Posterior cingulate gyrus (tissue), 11 donors: ENCODE results near the gene ADPRS.
A peak's percentile ranks its signal among the peaks of the same experiment; 100 is the strongest.

Experiments used
- DNase-seq, 10 donors: peaks; one replicate each; pipeline versions ENCODE4 v3.0.0 to v3.0.0-alpha.2; 2020 to 2021; ENCODE audit warnings: mixed read lengths in 3 of 10
- intact Hi-C: fragments of 100-400 bp; cut with DNase I; formaldehyde crosslinking; loops from one replicate; pipeline ENCODE4 v1.15.1; 2023

Gene ADPRS, protein sequence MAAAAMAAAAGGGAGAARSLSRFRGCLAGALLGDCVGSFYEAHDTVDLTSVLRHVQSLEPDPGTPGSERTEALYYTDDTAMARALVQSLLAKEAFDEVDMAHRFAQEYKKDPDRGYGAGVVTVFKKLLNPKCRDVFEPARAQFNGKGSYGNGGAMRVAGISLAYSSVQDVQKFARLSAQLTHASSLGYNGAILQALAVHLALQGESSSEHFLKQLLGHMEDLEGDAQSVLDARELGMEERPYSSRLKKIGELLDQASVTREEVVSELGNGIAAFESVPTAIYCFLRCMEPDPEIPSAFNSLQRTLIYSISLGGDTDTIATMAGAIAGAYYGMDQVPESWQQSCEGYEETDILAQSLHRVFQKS

DNA sequence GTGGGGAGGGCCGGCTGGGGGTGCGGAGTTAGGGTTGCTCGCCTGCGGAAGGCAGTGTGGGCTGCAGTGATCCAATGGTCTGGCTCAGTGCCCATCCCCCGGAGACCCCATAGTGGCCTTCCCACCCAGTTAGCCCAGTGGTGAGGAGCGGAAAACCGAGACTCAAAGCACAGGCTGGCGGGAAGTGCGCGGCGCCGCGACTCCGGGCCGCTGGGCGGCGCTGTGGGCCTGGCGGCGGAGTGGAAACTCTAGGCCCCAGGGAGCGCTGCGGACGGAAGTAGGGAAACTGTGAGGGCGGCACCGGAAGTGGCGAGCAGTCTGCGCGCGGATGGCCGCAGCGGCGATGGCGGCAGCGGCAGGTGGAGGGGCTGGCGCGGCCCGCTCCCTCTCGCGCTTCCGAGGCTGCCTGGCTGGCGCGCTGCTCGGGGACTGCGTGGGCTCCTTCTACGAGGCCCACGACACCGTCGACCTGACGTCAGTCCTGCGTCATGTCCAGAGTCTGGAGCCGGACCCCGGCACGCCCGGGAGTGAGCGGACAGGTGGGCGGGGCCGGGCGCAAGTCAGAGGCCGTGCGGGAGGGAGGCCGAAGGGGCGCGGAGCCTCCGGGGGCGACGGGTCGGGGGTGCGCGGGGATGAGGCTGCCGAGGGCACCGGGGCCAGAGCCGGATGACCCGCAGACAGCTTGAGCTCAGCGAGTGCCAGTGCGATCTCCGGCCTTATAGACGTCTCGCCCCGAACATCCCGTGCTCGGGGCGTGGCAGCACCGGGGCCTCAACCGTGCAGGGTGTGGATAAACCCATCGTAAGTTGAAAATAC is at the start of gene ADPRS:
TSS of gene ADPRS (plus strand) at position 316 of the 816 bp plus-strand sequence. CDS start at position 329, 13 bp downstream.
- DNase-seq, result peak; percentile 85 to 99 (median 89)
- intact Hi-C loops, result loop anchor here (5.0 kb wide), 2 partner anchors 156 to 206 kb away; partner anchors contain the start of genes AGO1 and AGO3

DNA sequence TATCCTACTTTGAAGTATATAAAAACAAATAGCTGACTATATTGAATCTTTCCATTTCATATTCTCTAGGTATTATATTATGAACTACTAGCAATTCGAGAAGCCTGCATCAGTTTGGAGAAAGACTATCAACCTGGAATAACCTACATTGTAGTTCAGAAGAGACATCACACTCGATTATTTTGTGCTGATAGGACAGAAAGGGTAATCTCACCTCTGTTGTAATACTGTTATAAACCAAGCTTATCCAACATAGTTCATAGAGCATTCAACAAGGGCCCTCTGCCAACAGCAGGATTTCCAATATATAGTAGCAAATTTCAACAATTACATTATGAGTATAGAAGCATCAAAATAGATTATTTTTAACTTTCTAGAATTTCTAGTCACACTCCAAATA is 48.5 kb upstream of the ADPRS start:
- intact Hi-C loops, result no loop called here
- no peak for DNase-seq

DNA sequence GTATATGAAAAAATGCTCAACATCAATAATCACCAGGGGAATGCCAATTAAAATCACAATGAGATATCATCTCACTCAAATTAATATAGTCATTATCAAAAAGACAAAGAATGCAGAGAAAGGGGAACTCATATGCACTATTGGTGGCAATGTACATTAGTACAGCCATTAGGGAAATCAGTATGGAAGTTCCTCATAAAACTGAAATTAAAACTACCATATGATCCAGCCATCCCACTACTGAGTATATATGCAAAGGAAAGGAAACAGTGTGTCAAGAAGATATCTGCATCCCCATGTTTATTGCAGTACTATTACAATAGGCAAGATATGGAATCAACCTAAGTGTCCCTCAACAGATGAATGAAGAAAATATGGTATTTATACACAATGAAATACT is 36.9 kb upstream of the ADPRS start:
- intact Hi-C loops, result no loop called here

DNA sequence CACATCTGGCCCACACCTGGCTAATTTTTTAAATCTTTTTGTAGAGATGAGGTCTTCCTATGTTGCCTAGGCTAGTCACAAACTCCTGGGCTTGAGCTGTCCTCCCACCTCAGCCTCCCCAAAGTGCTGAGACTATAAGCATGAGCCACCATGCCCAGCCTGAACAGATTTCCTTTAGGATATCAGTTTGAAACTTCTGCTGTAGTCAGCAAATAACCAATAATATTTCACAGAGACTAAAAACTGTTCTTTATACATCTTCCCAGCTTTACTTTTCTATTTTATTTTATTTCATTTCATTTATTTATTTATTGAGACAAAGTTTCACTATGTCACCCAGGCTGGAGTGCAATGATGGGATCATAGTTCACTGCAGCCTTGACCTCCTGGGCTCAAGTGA is 34.7 kb upstream of the ADPRS start:
- no peak for DNase-seq
- intact Hi-C loops, result no loop called here

More for the DNA sequence above, 36.9 kb upstream of the ADPRS start:
- DNase-seq, result no peak

DNA sequence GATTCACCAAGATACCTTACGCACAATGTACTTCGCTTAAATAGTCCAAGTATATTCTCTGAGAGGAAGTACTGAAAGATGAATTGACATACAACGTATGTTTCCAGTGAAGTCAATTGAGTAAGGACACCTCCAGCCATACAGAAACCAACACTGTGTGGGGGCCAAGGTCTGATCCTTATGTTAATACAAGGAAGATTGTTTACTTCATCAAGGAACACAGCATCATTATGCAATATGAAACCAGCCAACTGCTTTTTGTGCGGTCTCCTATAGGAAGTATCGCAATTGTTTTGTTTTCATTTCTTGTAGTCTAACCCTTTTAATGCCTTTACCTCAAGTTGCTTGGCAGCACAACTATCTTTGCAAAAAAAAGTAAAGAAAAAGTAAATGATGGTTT is 33.0 kb upstream of the ADPRS start:
- no peak for DNase-seq
- intact Hi-C loops, result no loop called here

DNA sequence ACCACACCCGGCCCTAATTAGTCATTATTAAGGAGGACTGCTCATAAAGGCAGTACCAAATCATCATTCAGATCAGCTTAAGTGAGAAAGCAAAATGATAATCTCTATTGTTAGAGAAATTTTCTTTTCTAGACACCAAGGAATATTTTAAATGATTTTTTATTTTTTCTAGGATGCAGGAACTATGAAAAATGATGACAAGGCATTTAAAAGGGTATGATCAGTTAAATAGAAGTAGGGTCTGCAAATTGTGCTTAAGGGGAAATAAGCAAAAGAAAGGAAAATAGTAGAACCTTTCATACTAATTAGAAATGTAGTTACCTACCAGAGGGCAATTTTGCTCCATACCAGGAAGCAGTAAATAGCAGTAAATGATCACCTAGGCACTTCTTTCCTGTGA is 26.4 kb upstream of the ADPRS start:
- no peak for DNase-seq
- intact Hi-C loops, result no loop called here

DNA sequence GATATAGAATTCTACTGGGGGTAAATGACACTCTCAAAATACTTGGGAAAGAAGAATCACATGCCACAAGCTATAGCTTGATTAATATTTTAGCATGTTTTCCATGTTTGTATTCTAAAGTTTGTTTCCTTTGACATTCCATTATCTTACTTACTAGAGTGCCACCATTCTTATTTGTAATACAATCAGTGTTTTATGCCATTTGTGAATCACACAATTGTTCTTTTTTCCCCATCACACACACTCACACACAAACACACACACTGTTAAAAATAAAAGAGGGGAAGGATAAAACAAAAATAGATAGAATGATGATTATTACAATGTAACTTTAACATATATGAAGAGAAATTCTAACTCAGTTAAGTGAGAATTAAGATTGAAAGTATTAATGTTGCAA is 20.8 kb upstream of the ADPRS start:
- intact Hi-C loops, result no loop called here
- DNase-seq, result no peak

DNA sequence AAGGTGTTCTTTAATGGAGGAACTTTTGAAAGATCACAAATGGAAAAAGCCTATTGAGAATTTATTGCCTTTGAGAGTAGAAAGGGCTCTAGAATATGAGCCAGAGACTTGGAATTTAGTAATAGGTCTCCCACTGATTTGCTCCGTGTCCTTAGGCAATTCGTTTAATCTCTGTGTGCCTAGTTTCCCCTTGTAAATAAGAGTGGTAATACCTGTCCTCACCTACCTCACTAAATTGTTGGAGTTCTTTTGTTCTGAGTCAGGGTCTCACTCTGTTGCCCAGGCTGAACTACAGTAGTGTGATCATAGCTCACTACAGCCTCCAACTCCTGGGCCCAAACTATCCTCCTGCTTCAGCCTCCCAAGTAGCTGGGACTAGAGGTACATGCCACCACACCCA is 19.8 kb upstream of the ADPRS start:
- no peak for DNase-seq
- intact Hi-C loops, result no loop called here

DNA sequence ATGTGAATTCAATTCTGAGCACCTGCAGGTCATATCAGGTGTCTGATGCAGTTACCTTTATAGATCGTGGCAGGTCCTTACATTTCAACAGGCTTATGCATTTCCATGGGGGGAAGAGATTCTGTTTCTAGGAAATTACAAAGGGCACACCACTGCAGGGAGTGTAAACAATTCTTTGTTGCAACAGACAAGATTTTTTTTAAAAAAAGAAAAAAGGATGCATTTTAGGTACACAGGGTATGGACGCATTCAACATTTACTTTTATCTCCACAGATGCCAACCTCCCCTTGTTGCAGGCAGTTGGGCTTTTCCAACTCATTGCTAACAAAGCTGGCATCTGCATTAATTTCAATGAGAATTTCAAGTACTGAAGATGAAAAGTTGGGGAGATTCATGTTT is 18.3 kb upstream of the ADPRS start:
- no peak for DNase-seq
- intact Hi-C loops, result no loop called here

DNA sequence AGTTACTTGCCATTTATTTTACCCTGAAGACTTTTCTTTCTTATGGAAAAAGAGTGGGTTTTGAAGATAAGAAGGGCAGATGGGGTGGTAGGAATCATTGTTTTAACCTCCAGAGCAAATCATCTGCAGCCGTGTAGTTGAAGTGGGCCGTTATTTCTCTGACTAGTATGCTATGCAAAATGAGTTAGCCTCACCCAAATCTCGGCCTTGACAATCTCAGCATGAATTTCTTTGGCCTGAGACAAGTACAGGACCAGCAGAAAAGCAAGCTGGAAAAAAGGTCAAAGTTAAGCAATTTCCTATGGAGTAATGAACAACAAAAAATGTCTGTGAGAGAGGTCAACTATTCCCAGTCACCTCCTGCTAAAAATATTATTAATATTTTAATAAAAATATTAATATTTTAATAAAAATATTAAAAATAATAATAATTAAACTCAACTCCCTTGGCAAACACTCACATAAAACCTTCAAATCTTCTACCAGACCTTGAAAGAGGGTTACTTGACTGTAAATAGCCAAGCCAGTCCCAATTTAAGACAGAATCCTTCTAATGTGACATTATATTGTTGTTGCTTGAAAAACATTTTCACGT is 11.6 kb upstream of the ADPRS start:
- DNase-seq, result no peak
- intact Hi-C loops, result no loop called here

DNA sequence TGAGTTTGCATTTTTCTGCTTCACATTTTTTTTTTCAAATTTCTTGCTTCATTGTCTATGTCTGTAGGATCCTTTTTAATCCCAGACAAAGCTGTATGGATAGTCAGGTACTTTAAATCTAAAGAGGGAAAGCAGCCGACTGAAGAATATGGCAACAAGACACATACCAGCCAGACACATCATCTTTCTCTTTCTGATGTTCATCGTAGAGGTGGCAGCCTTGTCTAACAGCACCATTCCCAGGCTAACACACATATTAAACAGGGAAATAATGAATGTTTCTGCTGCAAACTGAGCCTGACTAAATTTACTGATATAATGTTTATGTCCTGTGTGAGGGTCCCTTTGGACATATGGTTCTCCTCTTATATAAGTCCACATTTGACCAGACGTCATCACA is 8.5 kb upstream of the ADPRS start:
- intact Hi-C loops, result no loop called here
- no peak for DNase-seq

DNA sequence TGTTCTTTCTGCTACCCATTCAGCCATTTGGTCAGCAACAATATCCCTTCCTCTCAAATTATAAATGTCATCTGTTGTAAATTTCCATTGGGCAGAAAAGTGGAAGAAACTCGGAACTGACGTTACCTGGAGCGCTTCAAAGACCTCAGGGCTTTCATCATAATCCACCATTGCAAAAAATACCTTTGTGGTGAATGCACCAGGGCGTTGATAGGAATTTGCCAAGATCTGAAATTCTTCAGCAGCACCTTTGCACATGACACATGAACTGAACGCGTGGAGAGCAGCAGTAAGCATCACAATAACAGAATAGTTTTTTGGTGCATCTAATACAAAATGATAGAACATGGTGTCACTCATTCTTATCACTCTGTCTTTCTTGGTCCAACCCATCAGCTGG is 7.9 kb upstream of the ADPRS start:
- intact Hi-C loops, result no loop called here
- peak in 1 of 10 donors; percentile 46 for DNase-seq

DNA sequence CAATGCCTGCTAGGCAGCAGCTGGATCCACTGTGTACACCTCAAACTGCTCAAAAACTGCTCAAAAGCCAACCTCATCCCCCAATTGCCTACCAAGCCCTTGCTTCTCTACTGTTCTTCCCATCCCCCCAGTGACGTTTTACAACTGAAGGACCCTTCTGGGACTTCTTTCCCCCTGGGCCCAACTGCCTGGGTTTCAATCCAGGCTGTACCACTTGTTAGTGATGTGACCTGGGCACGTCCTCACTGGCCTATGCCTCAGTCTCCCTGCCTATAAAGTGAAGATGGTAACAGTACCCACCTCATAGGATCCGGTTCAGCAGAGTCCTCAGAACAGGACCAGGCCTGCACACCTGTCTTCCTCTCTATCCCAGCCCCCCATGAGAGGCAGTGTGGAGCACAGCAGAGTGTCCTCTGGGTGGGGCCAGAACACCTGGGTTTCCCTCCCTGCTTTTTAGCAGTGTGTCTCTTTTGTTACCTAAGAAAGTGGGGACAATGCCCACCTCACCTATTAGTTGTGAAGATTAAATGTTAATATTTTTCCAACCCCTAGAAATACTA is 6.7 kb upstream of the ADPRS start:
- intact Hi-C loops, result no loop called here
- peak in 1 of 10 donors; percentile 66 for DNase-seq

DNA sequence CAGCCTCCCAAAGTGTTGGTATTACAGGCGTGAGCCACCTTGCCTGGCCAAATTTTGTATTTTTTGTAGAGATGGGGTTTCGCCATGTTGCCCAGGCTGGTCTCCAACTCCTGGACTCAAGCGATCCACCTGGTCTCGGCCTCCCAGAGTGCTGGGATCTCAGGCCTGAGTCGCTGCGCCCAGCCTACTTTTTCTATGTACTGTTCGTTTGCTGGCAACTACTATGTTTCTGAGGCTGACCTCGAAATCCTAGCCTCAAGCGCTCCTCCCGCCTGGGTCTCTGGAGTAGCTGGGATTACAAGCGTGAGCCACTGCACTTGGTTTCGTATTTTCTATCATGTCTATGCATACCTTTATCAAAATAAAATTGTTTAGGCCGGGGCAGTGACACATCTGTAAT is 5.5 kb upstream of the ADPRS start:
- peak in 1 of 10 donors; percentile 70 for DNase-seq

DNA sequence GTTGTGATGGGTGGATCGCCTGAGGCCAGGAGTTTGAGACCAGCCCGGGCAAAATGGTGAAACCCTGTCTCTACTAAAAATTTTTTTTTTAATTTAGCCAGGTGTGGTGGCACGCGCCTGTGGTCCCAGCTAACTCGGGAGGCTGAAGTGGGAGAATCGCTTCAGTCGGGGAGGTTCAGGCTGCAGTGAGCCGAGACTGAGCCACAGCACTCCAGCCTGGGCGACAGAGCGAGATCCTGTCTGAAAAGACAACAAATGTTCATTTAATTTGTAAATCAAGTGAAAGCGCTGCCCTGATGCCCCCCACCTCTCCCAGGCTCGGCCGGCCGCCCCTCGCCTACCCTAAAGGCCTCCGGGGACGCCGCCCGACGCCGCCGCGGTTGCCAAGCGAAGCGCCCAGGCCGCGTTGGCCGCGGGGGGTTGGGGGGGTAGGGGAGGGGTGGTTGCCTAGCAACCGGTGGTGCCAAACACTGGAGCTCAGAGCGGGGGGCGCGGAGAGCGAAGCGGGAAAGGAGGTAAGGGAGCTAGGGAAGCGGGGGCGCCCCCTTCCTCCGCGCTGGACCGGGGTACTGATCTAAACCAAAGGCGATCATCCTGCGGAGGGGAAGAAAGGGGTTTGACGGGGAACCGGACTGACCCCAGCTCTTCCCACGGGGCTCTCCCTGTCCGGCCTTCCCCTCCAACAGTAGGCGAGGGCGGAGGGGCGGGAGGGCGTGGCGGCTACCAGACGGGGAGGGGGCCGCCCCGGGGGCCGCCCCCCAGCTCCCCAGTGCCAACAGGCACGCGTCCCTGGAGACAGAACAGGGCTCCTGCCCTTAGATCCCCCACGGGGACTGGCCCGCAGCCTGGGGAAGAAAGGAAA is 4.8 kb upstream of the ADPRS start, which contains the start of gene TEKT2:
TSS of gene TEKT2 (plus strand) at position 460 of the 862 bp plus-strand sequence. CDS start 828 bp downstream, outside the sequence.
- DNase-seq, result peak in 8 of 10 donors; percentile 48 to 94 (median 68)
- intact Hi-C loops, result no loop called here

More for the DNA sequence above, 5.5 kb upstream of the ADPRS start:
- intact Hi-C loops, result no loop called here

DNA sequence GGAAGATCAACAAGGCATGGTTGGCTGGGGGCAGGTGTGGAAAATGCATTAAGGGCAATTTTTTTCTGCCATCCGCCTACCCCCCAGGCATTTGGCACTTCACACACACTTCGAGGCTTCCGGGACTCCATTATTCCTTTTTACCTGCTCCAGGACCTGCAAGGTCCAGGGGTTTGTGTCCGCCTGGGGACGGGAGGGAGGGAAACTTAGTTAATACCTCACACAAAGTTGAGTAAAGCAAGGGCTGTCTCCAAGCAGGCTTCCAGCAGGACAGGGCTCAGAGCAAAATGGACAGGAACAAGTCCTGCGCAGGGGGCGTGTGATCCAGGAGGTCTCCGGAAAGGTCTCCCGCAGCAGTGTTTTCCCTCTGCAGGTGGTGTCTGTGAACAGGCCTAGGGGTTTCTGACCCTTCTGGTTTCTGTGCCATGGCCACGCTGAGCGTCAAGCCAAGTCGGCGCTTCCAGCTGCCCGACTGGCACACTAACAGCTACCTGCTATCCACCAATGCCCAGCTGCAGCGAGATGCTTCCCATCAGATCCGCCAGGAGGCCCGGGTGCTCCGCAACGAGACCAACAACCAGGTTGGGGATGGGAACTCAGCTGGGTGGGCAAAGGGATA is 4.1 kb upstream of the ADPRS start:
- intact Hi-C loops, result loop anchor here (5.0 kb wide), 2 partner anchors 152 to 202 kb away; partner anchors contain the start of genes AGO1 and AGO3
- peak in 2 of 10 donors; percentile 72 to 85 for DNase-seq

DNA sequence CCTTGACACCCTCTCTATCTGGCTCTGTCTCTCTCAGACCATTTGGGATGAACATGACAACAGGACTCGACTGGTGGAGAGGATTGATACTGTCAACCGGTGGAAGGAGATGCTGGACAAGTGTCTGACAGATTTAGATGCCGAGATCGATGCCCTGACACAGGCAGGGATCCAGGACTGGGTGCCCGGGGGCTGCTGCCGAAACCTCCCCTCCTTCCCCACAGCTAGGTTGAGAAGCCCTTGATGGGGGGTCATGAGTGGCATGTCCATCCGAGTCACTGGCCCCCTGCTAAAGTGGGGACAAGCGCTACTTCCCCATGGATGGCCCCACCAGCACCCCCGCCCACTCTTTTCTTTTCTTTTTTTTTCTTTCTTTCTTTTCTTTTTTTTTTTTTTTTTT is 3.6 kb upstream of the ADPRS start:
- intact Hi-C loops, result loop anchor here (5.0 kb wide), 2 partner anchors 153 to 203 kb away; partner anchors contain the start of genes AGO1 and AGO3
- DNase-seq, result peak in 1 of 10 donors; percentile 75

DNA sequence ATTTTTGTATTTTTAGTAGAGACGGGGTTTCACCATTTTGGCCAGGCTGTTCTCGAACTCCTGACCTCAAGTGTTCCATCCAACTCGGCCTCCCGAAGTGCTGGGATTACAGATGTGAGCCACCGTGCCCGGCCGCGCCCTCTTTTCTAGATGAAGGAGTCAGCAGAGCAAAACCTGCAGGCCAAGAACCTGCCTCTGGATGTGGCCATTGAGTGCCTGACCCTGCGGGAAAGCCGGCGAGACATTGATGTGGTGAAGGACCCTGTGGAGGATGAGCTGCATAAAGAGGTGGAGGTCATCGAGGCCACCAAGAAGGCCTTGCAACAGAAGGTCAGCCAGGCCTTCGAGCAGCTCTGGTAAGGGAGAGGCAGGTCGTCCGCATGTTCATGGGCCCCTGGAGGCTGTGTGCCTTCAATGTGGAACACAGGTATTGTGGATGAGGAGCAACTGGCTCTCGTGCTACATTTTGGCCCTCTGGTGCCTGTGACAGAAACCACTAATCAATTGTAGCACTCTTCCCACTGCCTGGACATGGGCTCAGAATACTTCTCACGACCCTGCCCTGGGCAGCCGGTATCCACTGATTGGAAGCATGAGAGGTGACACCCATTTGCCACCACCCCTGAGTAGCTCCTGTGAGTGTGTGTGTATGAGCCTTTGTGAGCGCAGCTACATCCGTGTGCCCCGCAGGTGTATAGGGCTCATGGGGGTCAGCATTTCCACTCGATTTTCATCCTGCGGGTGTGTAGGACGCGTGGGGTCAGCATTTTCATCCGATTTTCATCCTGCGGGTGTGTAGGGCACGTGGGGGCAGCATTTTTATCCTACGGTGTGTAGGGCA is 2.8 kb upstream of the ADPRS start:
- DNase-seq, result peak in 2 of 10 donors; percentile 60 to 82
- intact Hi-C loops, result loop anchor here (5.0 kb wide), 2 partner anchors 154 to 204 kb away; partner anchors contain the start of genes AGO1 and AGO3
